Measurements from ENCODE around the gene FAM187B. TPM values are rescaled to one million over a fixed set of nuclear protein-coding genes. Genes with fewer than 3 reads are reported as not detected.

The FAM187B gene
- total and polyA plus RNA-seq, 2 experiments from 2014 or later, result not detected

DNA sequence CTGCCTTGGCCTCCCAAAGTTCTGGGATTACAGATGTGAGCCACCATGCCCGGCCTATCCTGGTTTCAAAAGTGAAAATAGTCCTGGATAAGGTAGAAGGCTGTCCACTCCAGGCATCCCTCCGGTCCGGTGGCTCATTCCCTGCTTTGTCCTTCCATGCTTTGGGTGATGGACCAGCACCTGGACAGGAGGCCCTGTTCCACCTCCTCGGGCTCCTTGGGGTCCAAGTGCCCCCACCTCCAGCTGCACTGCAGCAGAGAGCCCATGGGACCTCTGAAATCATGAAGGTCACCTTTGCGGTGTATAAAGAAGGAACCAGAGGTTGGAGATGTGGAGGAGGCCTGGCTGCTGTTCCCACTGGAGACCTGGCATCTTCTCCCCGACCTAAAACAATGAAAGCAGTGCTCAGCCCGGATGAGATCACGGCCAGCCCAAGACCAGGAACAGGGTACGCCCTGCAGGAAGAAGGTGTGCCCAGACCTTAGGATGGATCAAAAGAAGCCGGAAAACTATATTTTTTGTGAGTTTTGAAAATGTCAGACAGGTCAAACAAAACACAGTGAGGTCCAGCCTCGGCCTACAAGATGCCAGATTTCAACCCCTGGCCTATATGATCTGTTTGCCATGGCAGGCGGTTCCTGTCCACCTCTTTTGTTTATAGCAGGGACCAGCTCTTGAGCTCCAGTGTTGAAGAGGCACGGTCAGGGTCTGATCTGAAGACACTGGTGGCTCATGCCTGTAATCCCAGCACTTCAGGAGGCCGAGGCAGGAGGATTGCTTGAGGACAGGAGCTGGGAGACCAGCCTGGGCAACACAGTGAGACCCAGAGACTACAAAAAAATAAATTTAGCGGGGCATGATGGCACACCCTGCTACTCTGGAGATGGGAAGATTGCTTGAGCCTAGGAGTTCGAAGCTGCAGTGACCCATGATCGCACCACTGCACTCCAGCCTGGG lies 26.1 kb upstream of the FAM187B start:
- H3K27ac ChIP-seq, result no peak overlapping the region
- no peak overlapping the region for H3K4me3 ChIP-seq
- no peaks in the 10 kb centered on the region for H3K36me3 ChIP-seq (replicated peaks; ENCODE audit: insufficient read depth, low read depth)

DNA sequence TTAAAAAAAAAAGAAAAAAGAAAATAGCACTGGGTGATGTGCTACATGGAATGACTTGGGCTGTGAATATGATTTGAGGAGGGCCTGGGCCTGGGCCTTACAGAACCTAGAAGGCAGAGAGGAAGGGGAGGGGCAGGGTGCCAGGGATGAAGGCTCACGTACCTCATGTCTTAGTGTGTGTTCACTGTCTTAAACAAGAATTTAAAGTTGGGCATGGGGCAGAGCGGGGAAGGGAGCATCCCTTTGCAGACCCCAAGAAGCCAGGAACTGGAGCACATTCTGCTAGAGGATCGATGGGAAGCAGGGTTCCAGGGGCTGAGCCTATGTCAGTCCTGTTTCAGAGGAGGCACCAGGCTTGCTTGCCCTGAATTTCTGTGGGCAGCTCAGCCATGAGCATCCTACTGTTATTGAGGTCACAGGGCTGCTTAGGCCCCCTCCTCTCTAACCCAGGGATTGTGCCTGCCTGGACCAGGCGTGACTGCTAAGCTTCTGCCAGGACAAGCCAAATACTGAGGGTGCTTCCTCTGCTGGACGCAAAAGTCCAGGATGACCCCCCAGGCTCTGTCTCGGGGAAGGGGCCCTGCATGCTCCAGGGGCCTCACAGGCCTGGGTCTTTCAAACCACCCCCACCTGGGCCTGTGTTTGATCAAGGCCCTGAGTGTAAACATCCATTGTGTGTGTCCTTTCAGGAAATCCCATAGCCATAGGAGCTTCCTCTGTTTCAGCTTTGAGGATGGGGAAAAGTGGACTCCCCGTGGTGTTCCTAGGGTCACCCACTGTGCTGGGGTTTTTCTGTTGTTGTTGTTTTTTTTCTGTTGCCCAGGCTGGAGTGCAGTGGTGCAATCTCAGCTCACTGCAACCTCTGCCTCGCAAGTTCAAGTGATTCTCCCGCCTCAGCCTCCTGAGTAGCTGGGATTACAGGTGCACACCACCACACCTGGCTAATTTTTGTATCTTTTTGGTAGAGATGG lies 25.1 kb upstream of the FAM187B start:
- H3K79me2 ChIP-seq, result peaks cover 54% of the 10 kb centered on the region
- H3K9me3 ChIP-seq (ENCODE audit: low read depth), result no peaks in the 10 kb centered on the region
- no peak for DNase-seq (ENCODE audit: low spot score)
- no peak overlapping the region for H2AFZ ChIP-seq
- H3K4me3 ChIP-seq, result no peak overlapping the region
- H3K36me3 ChIP-seq (replicated peaks; ENCODE audit: insufficient read depth, low read depth), result no peaks in the 10 kb centered on the region
- no peak for TF ChIP-seq EZH2phosphoT487 (IDR thresholded peaks at IDR 0.05; ENCODE audit: low read depth, severe bottlenecking, unreplicated experiment)
- TF ChIP-seq EZH2 (IDR thresholded peaks at IDR 0.05; ENCODE audit: borderline replicate concordance), result no peak
- TF ChIP-seq, protein P1, sequence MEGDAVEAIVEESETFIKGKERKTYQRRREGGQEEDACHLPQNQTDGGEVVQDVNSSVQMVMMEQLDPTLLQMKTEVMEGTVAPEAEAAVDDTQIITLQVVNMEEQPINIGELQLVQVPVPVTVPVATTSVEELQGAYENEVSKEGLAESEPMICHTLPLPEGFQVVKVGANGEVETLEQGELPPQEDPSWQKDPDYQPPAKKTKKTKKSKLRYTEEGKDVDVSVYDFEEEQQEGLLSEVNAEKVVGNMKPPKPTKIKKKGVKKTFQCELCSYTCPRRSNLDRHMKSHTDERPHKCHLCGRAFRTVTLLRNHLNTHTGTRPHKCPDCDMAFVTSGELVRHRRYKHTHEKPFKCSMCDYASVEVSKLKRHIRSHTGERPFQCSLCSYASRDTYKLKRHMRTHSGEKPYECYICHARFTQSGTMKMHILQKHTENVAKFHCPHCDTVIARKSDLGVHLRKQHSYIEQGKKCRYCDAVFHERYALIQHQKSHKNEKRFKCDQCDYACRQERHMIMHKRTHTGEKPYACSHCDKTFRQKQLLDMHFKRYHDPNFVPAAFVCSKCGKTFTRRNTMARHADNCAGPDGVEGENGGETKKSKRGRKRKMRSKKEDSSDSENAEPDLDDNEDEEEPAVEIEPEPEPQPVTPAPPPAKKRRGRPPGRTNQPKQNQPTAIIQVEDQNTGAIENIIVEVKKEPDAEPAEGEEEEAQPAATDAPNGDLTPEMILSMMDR (IDR thresholded peaks at IDR 0.05; ENCODE audit: poor library complexity), result no peak
- WGBS (ENCODE audit: low lambda C conversion rate, missing lambda C conversion rate), result 83% methylated on average over 9 of the region's 9 CpGs
- no peaks in the 10 kb centered on the region for H3K4me1 ChIP-seq (ENCODE audit: insufficient read depth)
- H3K9me2 ChIP-seq (replicated peaks; ENCODE audit: insufficient read depth), result no peaks in the 10 kb centered on the region
- no peak overlapping the region for H3K27ac ChIP-seq
- H3K4me2 ChIP-seq, result no peak overlapping the region
- H4K20me1 ChIP-seq (ENCODE audit: insufficient read depth, poor library complexity, severe bottlenecking), result no peaks in the 10 kb centered on the region
- peaks cover 4% of the 10 kb centered on the region for H3K27me3 ChIP-seq

More for the DNA sequence above, 26.1 kb upstream of the FAM187B start:
- Histone ChIP-seq H3K9me2 (replicated peaks; ENCODE audit: insufficient read depth) (no peaks in the 10 kb centered on the region), H3K4me1 (ENCODE audit: insufficient read depth) (no peaks in the 10 kb centered on the region), H3K27me3 (peaks cover 4% of the 10 kb centered on the region), H3K79me2 (peaks cover 49% of the 10 kb centered on the region), H4K20me1 (ENCODE audit: insufficient read depth, poor library complexity, severe bottlenecking) (no peaks in the 10 kb centered on the region), H3K9me3 (ENCODE audit: low read depth) (no peaks in the 10 kb centered on the region), H2AFZ (no peak overlapping the region), H3K4me2 (no peak overlapping the region)
- no peak for TF ChIP-seq EZH2phosphoT487 (IDR thresholded peaks at IDR 0.05; ENCODE audit: low read depth, severe bottlenecking, unreplicated experiment)
- no peak for TF ChIP-seq EZH2 (IDR thresholded peaks at IDR 0.05; ENCODE audit: borderline replicate concordance)
- TF ChIP-seq, protein P1 (IDR thresholded peaks at IDR 0.05; ENCODE audit: poor library complexity), result no peak
- WGBS (ENCODE audit: low lambda C conversion rate, missing lambda C conversion rate), result 95% methylated on average over 17 of the region's 17 CpGs
- no peak for DNase-seq (ENCODE audit: low spot score)

DNA sequence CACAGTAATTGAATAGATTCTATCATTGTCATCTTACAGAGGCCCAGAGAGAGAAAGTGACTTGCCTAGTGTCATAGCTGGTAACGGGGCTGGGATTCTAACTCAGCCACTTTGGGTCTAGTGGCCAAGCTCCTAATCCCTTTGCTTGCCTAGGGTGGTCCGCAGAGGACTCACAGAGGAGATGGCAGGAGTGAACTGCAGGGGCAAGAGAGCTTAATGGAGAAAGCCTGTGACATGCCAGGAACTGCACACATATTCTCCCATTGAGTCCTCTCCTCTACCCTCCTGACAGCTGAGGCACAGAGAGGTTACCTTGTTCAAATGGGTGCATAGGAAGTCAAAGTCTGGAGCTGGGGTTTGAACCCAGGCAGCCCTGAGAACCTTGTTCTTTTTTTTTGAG lies 22.9 kb upstream of the FAM187B start:
- Histone ChIP-seq H3K27ac (no peak overlapping the region), H4K20me1 (ENCODE audit: insufficient read depth, poor library complexity, severe bottlenecking) (no peaks in the 10 kb centered on the region), H3K4me3 (no peak overlapping the region), H3K79me2 (peaks cover 51% of the 10 kb centered on the region), H3K4me1 (ENCODE audit: insufficient read depth) (no peaks in the 10 kb centered on the region), H3K27me3 (peaks cover 4% of the 10 kb centered on the region), H3K36me3 (replicated peaks; ENCODE audit: insufficient read depth, low read depth) (no peaks in the 10 kb centered on the region), H3K9me3 (ENCODE audit: low read depth) (no peaks in the 10 kb centered on the region), H3K9me2 (replicated peaks; ENCODE audit: insufficient read depth) (no peaks in the 10 kb centered on the region), H3K4me2 (no peak overlapping the region), H2AFZ (no peak overlapping the region)
- 88% methylated on average over 2 of the region's 2 CpGs for WGBS (ENCODE audit: low lambda C conversion rate, missing lambda C conversion rate)
- DNase-seq (ENCODE audit: low spot score), result no peak
- TF ChIP-seq EZH2 (IDR thresholded peaks at IDR 0.05; ENCODE audit: borderline replicate concordance), result no peak
- TF ChIP-seq, protein P1 (IDR thresholded peaks at IDR 0.05; ENCODE audit: poor library complexity), result no peak
- TF ChIP-seq EZH2phosphoT487 (IDR thresholded peaks at IDR 0.05; ENCODE audit: low read depth, severe bottlenecking, unreplicated experiment), result no peak

All from hepatocyte (in vitro differentiated cells).